LNCAP (cell line): ENCODE measurements around the gene HAO1.

Experiments used
- TF ChIP-seq, protein P1 (sequence below): fragments of 450-650 bp; IDR thresholded peaks from 2 replicates; pipeline ENCODE4 v1.5.1; 2017; ENCODE audit warnings: mild to moderate bottlenecking

HAO1 gene

DNA sequence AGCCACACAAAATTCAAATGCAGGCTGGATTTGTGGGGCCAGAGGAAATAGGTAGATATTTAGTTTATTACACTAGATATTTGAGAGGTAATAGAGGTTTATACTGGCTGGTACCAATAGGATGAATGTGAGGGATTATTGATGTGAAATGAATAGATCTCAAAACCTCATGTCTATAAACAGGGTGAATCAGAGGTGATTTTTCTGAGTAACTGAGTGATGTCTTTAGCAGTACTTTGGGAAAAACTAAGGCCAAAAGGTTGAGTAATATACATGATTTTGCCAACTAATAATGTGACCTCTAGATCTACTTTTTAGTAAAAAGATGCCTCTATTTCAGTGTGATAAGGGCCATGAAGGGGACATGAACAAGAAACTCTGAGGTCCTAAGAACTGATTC, 86.8 kb downstream of the HAO1 start:
- TF ChIP-seq, protein P1, sequence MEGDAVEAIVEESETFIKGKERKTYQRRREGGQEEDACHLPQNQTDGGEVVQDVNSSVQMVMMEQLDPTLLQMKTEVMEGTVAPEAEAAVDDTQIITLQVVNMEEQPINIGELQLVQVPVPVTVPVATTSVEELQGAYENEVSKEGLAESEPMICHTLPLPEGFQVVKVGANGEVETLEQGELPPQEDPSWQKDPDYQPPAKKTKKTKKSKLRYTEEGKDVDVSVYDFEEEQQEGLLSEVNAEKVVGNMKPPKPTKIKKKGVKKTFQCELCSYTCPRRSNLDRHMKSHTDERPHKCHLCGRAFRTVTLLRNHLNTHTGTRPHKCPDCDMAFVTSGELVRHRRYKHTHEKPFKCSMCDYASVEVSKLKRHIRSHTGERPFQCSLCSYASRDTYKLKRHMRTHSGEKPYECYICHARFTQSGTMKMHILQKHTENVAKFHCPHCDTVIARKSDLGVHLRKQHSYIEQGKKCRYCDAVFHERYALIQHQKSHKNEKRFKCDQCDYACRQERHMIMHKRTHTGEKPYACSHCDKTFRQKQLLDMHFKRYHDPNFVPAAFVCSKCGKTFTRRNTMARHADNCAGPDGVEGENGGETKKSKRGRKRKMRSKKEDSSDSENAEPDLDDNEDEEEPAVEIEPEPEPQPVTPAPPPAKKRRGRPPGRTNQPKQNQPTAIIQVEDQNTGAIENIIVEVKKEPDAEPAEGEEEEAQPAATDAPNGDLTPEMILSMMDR = no peak

- TF ChIP-seq, protein P1 = no peak
Observed at GRCh38 chr20:7850775-7851490, 89.3 kb downstream of the HAO1 start.

- TF ChIP-seq, protein P1 = no peak
Observed at GRCh38 chr20:7849675-7850074, 90.6 kb downstream of the HAO1 start.

DNA sequence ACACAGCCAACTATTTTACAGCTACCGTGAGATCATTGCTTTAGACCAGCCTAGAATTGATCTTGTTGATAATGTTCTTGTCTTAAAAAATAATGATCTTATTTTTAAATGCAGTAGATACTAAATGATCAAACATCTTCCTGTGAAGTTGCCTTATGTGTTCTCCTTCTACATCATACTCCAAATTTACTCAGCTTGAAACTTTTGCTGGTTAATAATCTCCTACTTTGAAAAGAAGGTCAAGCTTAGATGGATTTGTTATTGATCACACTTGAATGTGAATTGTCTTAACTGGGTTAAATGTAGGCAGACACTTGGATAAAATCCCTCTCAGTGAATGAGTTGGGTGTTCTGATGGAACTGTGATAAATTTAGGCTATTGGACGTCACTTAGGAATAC, 91.9 kb downstream of the HAO1 start:
- TF ChIP-seq, protein P1 = no peak

GRCh38 chr20:7843613-7844012, 96.6 kb downstream of the HAO1 start:
- TF ChIP-seq, protein P1 = no peak

- TF ChIP-seq, protein P1 = no peak
Observed at GRCh38 chr20:7841971-7842310, 98.3 kb downstream of the HAO1 start.

DNA sequence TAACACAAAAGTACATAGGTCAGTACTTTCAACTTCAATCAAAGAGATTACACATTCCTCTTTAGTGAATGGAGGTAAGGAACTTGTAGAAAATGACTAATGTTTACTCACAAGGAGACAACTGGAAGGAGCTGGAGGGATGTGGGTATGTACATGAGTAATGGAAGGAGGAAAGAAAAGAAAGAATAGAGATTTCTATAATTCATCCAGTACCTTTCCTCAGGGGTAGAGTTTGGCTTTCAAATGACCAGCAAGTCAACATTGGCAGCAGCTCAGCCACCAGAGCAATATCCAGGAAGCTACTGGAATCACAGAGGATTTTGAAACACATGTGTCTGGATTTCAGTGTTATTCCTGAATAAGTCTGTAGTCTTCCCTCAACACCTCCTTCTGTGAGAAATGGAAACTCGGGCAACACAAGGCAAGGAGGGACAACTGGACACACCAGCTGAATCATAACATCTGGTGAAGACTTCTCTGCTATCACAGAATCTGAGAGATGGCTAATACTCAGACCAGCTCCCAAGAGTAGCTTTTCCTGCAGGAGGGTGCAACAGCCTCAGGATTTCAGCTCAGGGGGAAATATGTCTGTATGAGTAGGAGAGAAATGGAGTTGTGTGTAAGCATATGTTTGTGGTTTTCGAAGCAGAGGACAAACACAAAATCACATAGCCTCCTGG, 98.8 kb downstream of the HAO1 start:
- TF ChIP-seq, protein P1 = no peak
